NCI-H82 (cell line): ENCODE data around the gene WDR20.
"Not testable (repeated sequence)": the region's sequence is repeated elsewhere in the genome, so short reads cannot be mapped to it uniquely, and the experiment has no call there.

ENCODE experiments used
- DNase-seq: peaks from one replicate; lab custom pipeline; 2025; lab: John Stamatoyannopoulos, UW

WDR20 gene

GRCh38 chr14:102236026-102236425 lies 96.3 kb downstream of the WDR20 start:
- DNase-seq: peak; percentile 30

GRCh38 chr14:102238131-102238530 lies 98.4 kb downstream of the WDR20 start:
- DNase-seq: no peak

- no peak for DNase-seq
These were observed 99.1 kb downstream of the WDR20 start for GRCh38 chr14:102238766-102239165.

GRCh38 chr14:102239231-102239630 lies 99.5 kb downstream of the WDR20 start:
- no peak for DNase-seq

GRCh38 chr14:102240481-102240880 lies 100.8 kb downstream of the WDR20 start:
- DNase-seq: not testable (repeated sequence)

- DNase-seq: peak; percentile 97
These were observed 101.5 kb downstream of the WDR20 start for GRCh38 chr14:102241147-102241546.

- not testable (repeated sequence) for DNase-seq
These were observed 104.1 kb downstream of the WDR20 start for GRCh38 chr14:102243795-102244194.

GRCh38 chr14:102246071-102246470 lies 106.4 kb downstream of the WDR20 start:
- no peak for DNase-seq

- DNase-seq: no peak
These were observed 108.4 kb downstream of the WDR20 start for GRCh38 chr14:102248121-102248520.

- no peak for DNase-seq
These were observed 109.3 kb downstream of the WDR20 start for GRCh38 chr14:102249041-102249440.

GRCh38 chr14:102249981-102250380 lies 110.3 kb downstream of the WDR20 start:
- DNase-seq: no peak

GRCh38 chr14:102250636-102251035 lies 110.9 kb downstream of the WDR20 start:
- DNase-seq: no peak

GRCh38 chr14:102251161-102251560 lies 111.5 kb downstream of the WDR20 start:
- no peak for DNase-seq

- DNase-seq: no peak
These were observed 113.4 kb downstream of the WDR20 start for GRCh38 chr14:102252834-102253801.

- no peak for DNase-seq
These were observed 115.9 kb downstream of the WDR20 start for GRCh38 chr14:102255401-102256190.

GRCh38 chr14:102256716-102257115 lies 117.0 kb downstream of the WDR20 start:
- DNase-seq: no peak

- DNase-seq: no peak
These were observed 118.4 kb downstream of the WDR20 start for GRCh38 chr14:102258136-102258535.
